ENCODE results near the gene PSMD13.

- no peak for TF ChIP-seq CTCF (IDR thresholded peaks at IDR 0.05; ENCODE audit: insufficient read depth, low read length)
- no peak for TF ChIP-seq REST (IDR thresholded peaks at IDR 0.05; ENCODE audit: insufficient replicate concordance, low read depth)
- TF ChIP-seq GABPA (IDR thresholded peaks at IDR 0.05; ENCODE audit: low read depth): no peak
Observed at GRCh38 chr11:221539-221938, 15.2 kb upstream of the PSMD13 start.
